BJ (cell line): Measurements from ENCODE around the gene FRMD5. TPM values are rescaled to one million over a fixed set of nuclear protein-coding genes. Genes with fewer than 3 reads are reported as not detected.

Experiments used
- CTCF ChIA-PET: fragments of 350-600 bp; formaldehyde crosslinking; extraction: SDS; loops from one replicate; lab custom pipeline; 2021; ENCODE audit warnings: antibody characterized with exemption, inconsistent platforms; lab: Yijun Ruan, JAX
- POLR2A ChIA-PET: fragments of 300-600 bp; sonication (Branson Sonifier 250); formaldehyde crosslinking; extraction: SDS; loops from one replicate; lab custom pipeline; 2021; ENCODE audit warnings: antibody characterized with exemption; lab: Charles Lee
- DNase-seq: peaks from one replicate; pipeline ENCODE4 v3.0.0-alpha.2; 2011; ENCODE audit warnings: low read depth
- H3K27me3 ChIP-seq: 2 replicates; pipeline ENCODE4 v1.6.0; 2011; ENCODE audit warnings: low read length; ENCODE audit not compliant: control insufficient read depth, insufficient read depth
- H3K36me3 ChIP-seq: 2 replicates; pipeline ENCODE4 v1.5.1; 2011; ENCODE audit warnings: low read length; ENCODE audit not compliant: control insufficient read depth, insufficient read depth
- H3K4me3 ChIP-seq: 2 replicates; pipeline ENCODE4 v1.5.1; 2011; ENCODE audit warnings: low read depth, mild to moderate bottlenecking, control low read depth, low read length
- polyA plus RNA-seq: library from polyadenylated mRNA; depleted of rRNA; stranded (reverse); fragments of >200 nt; gene quantifications from 2 replicates; pipeline ENCODE4 v1.2.3, GENCODE V29; 2011
- TF ChIP-seq, protein P1 (sequence below): IDR thresholded peaks from 2 replicates; pipeline ENCODE4 v1.5.1; 2011; ENCODE audit warnings: low read depth, mild to moderate bottlenecking, control low read depth, inconsistent platforms, low read length, moderate library complexity; ENCODE audit not compliant: insufficient read depth

FRMD5 gene
- polyA plus RNA-seq, 1 experiment = 0.96 TPM

DNA sequence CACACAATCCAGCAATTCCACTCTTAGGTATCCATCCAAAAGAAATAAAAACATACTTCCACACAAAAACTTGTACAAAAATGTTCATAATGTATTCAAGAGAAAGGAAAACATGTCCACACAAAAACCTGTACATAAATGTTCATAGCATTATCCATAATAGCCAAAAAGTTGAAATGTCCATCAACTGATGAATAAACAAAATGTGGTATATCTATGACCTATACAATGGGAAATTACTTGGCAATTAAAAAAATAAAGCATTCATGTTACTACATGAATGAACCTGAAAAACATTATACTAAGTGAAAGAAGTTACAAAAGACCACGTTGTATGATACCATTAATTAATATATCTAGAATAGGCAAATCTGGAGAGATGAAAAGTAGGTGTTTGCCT is 17.9 kb downstream of the FRMD5 start:
- TF ChIP-seq, protein P1, sequence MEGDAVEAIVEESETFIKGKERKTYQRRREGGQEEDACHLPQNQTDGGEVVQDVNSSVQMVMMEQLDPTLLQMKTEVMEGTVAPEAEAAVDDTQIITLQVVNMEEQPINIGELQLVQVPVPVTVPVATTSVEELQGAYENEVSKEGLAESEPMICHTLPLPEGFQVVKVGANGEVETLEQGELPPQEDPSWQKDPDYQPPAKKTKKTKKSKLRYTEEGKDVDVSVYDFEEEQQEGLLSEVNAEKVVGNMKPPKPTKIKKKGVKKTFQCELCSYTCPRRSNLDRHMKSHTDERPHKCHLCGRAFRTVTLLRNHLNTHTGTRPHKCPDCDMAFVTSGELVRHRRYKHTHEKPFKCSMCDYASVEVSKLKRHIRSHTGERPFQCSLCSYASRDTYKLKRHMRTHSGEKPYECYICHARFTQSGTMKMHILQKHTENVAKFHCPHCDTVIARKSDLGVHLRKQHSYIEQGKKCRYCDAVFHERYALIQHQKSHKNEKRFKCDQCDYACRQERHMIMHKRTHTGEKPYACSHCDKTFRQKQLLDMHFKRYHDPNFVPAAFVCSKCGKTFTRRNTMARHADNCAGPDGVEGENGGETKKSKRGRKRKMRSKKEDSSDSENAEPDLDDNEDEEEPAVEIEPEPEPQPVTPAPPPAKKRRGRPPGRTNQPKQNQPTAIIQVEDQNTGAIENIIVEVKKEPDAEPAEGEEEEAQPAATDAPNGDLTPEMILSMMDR = no peak
- Histone ChIP-seq H3K27me3 (no peaks in the 10 kb centered on the region), H3K36me3 (no peaks in the 10 kb centered on the region), H3K4me3 (no peak overlapping the region)
- ChIA-PET CTCF (interaction anchor here (0.5 kb wide), 1 partner anchor 408 kb away, joined by 3 read pairs; no protein-coding TSS in a partner anchor), POLR2A (no interaction called here)
- DNase-seq = no peak

DNA sequence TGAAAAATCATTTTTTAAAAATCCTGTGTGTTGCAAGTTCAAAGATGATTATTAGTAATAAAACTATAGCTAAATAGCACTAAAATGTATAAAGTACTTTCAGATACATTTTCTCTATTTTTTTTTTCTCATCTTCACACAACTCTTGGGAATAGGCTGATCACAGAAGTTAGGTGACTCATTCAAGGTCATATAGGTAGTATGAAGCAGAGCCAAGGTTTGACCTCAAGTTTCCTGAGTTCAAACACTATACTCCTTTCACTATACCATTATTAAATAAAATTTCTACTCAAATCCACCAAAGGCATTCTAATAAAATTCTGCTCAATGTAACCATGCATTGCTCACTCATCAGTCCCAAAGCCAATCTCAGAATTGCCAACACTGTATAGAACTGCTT is 21.3 kb downstream of the FRMD5 start:
- CTCF ChIA-PET = interaction anchor here (0.6 to 1.3 kb wide), 2 partner anchors 9 to 293 kb away, joined by 3 to 4 read pairs; no protein-coding TSS in a partner anchor
- no peak overlapping the region for H3K4me3 ChIP-seq
- TF ChIP-seq, protein P1 = no peak
- no peaks in the 10 kb centered on the region for H3K36me3 ChIP-seq
- no peak for DNase-seq
- H3K27me3 ChIP-seq = no peaks in the 10 kb centered on the region
- POLR2A ChIA-PET = no interaction called here

DNA sequence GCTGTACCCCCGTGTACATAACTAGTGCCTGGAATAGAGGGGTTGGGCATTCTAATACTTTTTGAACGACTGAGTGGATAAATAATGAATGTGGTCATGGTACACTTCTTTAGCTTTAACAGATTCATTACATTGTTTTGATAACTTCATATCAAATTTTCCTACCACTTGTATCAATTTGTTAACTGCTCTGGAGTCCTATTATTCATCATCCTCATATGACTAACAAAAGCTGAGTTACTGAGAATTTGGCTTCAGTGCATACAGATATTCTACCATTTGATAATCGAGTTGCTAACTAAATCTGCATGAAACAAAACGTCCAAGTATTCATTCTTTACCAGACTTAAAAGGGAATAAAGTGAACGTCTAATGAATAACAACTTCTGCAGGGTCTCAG is 31.7 kb downstream of the FRMD5 start:
- H3K27me3 ChIP-seq = no peaks in the 10 kb centered on the region
- ChIA-PET CTCF (interaction anchor here (1.7 kb wide), 1 partner anchor 259 kb away, joined by 5 read pairs; no protein-coding TSS in a partner anchor), POLR2A (no interaction called here)
- no peak for DNase-seq
- no peaks in the 10 kb centered on the region for H3K36me3 ChIP-seq
- no peak overlapping the region for H3K4me3 ChIP-seq
- TF ChIP-seq, protein P1 = no peak

DNA sequence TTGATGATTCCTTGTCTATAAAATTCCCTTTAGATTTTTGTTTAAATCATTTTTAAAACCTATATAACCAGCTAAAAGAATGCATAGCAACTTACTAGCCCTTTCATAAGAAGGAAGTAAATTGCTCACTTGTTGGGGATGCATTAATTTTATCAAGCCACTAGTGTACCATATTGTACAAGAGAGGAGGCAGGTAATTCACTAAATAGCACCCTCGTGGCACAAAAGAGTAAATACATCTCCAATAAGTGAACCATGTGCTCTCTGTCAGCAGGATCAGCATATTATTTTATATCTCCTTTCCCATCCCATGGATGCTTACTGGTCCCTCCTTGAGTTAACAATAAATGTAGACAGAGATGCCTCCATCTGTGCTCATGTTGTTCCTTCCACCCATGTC is 34.3 kb downstream of the FRMD5 start:
- TF ChIP-seq, protein P1 = no peak
- POLR2A ChIA-PET = no interaction called here
- DNase-seq = no peak
- Histone ChIP-seq H3K27me3 (no peaks in the 10 kb centered on the region), H3K36me3 (no peaks in the 10 kb centered on the region), H3K4me3 (no peak overlapping the region)
- CTCF ChIA-PET = interaction anchor here (0.7 to 1.4 kb wide), 3 partner anchors 16 to 392 kb away, joined by 3 to 4 read pairs (median 3); no protein-coding TSS in a partner anchor

DNA sequence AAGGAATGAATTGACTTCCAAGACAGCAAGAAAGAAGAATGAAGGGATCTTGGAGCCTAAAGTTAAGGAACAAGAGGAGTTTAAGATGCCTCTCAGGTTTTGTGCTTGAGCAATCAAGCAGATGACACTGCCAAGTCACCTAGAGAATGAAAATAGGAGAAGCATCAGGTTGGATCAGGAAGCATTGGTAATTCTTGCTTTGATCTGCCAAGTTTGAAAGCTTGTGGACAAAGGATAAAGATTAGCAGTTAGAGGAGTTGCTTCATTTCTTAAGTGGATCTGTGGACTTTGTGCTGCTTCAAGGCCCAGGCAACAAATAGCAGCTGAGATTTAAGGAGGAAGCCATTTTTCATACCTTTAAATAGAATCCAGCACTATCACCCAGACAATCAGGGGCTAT is 35.6 kb downstream of the FRMD5 start:
- Histone ChIP-seq H3K36me3 (no peaks in the 10 kb centered on the region), H3K27me3 (no peaks in the 10 kb centered on the region), H3K4me3 (no peak overlapping the region)
- DNase-seq = no peak
- TF ChIP-seq, protein P1 = no peak
- ChIA-PET POLR2A (no interaction called here), CTCF (interaction anchor here (0.6 to 0.8 kb wide), 2 partner anchors 10 to 22 kb away, joined by 3 read pairs; no protein-coding TSS in a partner anchor)
